GM15510 (cell line): Measurements from ENCODE around the gene ZBTB39.

Source experiments
- POLR2A ChIP-seq: IDR thresholded peaks from 3 replicates; pipeline ENCODE4 v1.6.1; 2011; ENCODE audit warnings: borderline replicate concordance; ENCODE audit not compliant: insufficient read length; ENCODE audit errors: extremely low read depth

Gene ZBTB39

GRCh38 chr12:57011438-57012424, 5.4 kb upstream of the ZBTB39 start:
- TF ChIP-seq POLR2A = no peak

- TF ChIP-seq POLR2A = no peak
Measured at GRCh38 chr12:57010627-57011247, 4.4 kb upstream of the ZBTB39 start.

GRCh38 chr12:57009949-57010626, 3.7 kb upstream of the ZBTB39 start:
- no peak for TF ChIP-seq POLR2A

GRCh38 chr12:57008178-57008577, 1.8 kb upstream of the ZBTB39 start:
- TF ChIP-seq POLR2A = no peak

GRCh38 chr12:57006809-57007475, 596 bp upstream of the ZBTB39 start:
- TF ChIP-seq POLR2A = no peak

GRCh38 chr12:57004651-57005050, 1.7 kb downstream of the ZBTB39 start:
- no peak for TF ChIP-seq POLR2A

GRCh38 chr12:57003395-57003794, 3.0 kb downstream of the ZBTB39 start:
- TF ChIP-seq POLR2A = no peak

GRCh38 chr12:57001448-57001906, 4.9 kb downstream of the ZBTB39 start:
- no peak for TF ChIP-seq POLR2A

- TF ChIP-seq POLR2A = no peak
Measured at GRCh38 chr12:57000393-57000792, 6.0 kb downstream of the ZBTB39 start.

- TF ChIP-seq POLR2A = no peak
Measured at GRCh38 chr12:56999456-56999855, 6.9 kb downstream of the ZBTB39 start.

GRCh38 chr12:56998981-56999380, 7.4 kb downstream of the ZBTB39 start:
- no peak for TF ChIP-seq POLR2A

GRCh38 chr12:56998316-56998715, 8.0 kb downstream of the ZBTB39 start:
- TF ChIP-seq POLR2A = no peak

GRCh38 chr12:56996793-56997545, 9.4 kb downstream of the ZBTB39 start:
- TF ChIP-seq POLR2A = no peak
